Fibroblast of the aortic adventitia (primary cell): ENCODE results near the gene LRIT2. TPM values are rescaled to one million over a fixed set of nuclear protein-coding genes. Genes with fewer than 3 reads are reported as not detected.
A peak's percentile ranks its signal among the peaks of the same experiment; 100 is the strongest.

Experiments used
- DNase-seq: peaks from one replicate; pipeline ENCODE4 v3.0.0-alpha.2; 2010; ENCODE audit warnings: low read depth
- H3K4me3 ChIP-seq: 2 replicates; pipeline ENCODE4 v1.5.1; 2011; ENCODE audit warnings: low read depth, mild to moderate bottlenecking, control low read depth, low read length, moderate library complexity
- CTCF ChIP-seq: IDR thresholded peaks from 2 replicates; pipeline ENCODE4 v1.5.1; 2011; ENCODE audit warnings: mild to moderate bottlenecking, low read length, control low read depth, inconsistent platforms; ENCODE audit not compliant: insufficient read depth
- total RNA-seq: library from RNA; depleted of rRNA; stranded (reverse); fragments of >200 nt; gene quantifications from 2 replicates; pipeline ENCODE4 v1.2.3, GENCODE V29; 2012; ENCODE audit warnings: low replicate concordance

Gene LRIT2
- total RNA-seq, 1 donor, result not detected

- peak; percentile 94 for TF ChIP-seq CTCF
- no peak overlapping the region for H3K4me3 ChIP-seq
- peak; percentile 68 for DNase-seq
Observed at GRCh38 chr10:84264611-84265141, 39.3 kb upstream of the LRIT2 start.

- TF ChIP-seq CTCF, result no peak
- H3K4me3 ChIP-seq, result no peak overlapping the region
- DNase-seq, result no peak
Observed at GRCh38 chr10:84263716-84264115, 38.4 kb upstream of the LRIT2 start.

- TF ChIP-seq CTCF, result no peak
- DNase-seq, result no peak
Observed at GRCh38 chr10:84262190-84262956, 37.0 kb upstream of the LRIT2 start.

GRCh38 chr10:84261236-84261915, 36.0 kb upstream of the LRIT2 start:
- no peak overlapping the region for H3K4me3 ChIP-seq
- no peak for TF ChIP-seq CTCF
- no peak for DNase-seq

More at GRCh38 chr10:84262190-84262956, 37.0 kb upstream of the LRIT2 start:
- H3K4me3 ChIP-seq, result no peak overlapping the region

GRCh38 chr10:84258034-84258695, 32.8 kb upstream of the LRIT2 start:
- DNase-seq, result no peak
- no peak overlapping the region for H3K4me3 ChIP-seq
- no peak for TF ChIP-seq CTCF

- no peak overlapping the region for H3K4me3 ChIP-seq
- TF ChIP-seq CTCF, result no peak
- DNase-seq, result no peak
Observed at GRCh38 chr10:84257343-84258020, 32.1 kb upstream of the LRIT2 start.
